ENCODE measurements around the gene EYA4.

DNA sequence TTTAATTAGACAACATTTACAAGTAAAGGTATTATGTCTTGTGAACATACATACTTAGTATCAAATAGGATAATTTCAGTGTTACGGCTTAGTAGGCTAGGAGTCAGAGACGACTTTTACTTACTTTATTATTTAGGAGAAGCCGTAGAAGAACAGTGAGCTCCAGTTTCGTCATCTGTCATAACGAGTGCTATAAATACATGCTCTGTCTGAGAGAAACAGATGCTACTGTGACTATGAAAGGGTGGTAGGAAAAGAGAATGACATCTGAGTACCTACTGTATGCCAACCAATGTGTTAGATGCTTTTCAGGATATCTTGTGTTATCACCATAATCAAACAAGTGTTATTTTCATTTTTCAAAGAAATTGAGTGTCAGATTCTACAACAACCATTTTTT, 119.0 kb downstream of the EYA4 start:
- TF ChIP-seq, protein P1, sequence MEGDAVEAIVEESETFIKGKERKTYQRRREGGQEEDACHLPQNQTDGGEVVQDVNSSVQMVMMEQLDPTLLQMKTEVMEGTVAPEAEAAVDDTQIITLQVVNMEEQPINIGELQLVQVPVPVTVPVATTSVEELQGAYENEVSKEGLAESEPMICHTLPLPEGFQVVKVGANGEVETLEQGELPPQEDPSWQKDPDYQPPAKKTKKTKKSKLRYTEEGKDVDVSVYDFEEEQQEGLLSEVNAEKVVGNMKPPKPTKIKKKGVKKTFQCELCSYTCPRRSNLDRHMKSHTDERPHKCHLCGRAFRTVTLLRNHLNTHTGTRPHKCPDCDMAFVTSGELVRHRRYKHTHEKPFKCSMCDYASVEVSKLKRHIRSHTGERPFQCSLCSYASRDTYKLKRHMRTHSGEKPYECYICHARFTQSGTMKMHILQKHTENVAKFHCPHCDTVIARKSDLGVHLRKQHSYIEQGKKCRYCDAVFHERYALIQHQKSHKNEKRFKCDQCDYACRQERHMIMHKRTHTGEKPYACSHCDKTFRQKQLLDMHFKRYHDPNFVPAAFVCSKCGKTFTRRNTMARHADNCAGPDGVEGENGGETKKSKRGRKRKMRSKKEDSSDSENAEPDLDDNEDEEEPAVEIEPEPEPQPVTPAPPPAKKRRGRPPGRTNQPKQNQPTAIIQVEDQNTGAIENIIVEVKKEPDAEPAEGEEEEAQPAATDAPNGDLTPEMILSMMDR (IDR thresholded peaks at IDR 0.05) = no peak
- TF ChIP-seq ZFX (IDR thresholded peaks at IDR 0.05; ENCODE audit: borderline replicate concordance) = no peak

Measured in 22Rv1 (cell line).